Esophagus squamous epithelium (tissue), 4 donors: ENCODE results near the gene FOXD4L5.
"Not testable (repeated sequence)": the region's sequence is repeated elsewhere in the genome, so short reads cannot be mapped to it uniquely, and the experiment has no call there.

Experiments
- POLR2A ChIP-seq, 4 donors: fragments of 450-650 bp; IDR thresholded peaks; one replicate each; pipeline ENCODE4 v1.6.1; 2017; ENCODE audit warnings: antibody characterized with exemption in 4 of 4, mild to moderate bottlenecking in 4 of 4, moderate library complexity in 3 of 4
- TF ChIP-seq, protein P1 (sequence below), 6 experiments: fragments of 450-650 bp in 4 of 6; fragments of 200-600 bp in 2 of 6; sonication (generic) in 2 of 6; IDR thresholded peaks; one replicate each; pipeline ENCODE4 v1.5.1; 2016 to 2019; ENCODE audit warnings: antibody characterized with exemption in 6 of 6, mild to moderate bottlenecking in 4 of 6, moderate library complexity in 4 of 6

DNA sequence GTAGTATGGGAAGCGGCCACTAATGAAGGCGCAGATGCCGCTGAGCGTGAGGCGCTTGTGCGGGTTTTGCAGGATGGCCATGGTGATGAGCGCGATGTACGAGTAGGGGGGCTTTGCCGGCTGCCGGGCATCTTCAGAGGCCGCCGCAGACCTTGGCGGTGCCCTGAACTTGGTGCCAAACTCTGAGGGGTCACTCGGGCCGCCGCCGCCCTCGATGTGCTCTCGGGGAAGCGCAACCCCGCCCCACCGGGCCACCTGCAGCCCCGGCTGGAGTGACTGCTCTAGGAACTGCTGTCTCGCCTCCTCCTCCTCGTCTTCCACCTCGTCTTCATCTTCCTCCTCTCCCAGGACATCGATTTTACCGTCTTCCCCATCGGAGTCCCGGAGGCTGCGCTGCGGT is 1.1 kb downstream of the FOXD4L5 start:
- TF ChIP-seq, protein P1, sequence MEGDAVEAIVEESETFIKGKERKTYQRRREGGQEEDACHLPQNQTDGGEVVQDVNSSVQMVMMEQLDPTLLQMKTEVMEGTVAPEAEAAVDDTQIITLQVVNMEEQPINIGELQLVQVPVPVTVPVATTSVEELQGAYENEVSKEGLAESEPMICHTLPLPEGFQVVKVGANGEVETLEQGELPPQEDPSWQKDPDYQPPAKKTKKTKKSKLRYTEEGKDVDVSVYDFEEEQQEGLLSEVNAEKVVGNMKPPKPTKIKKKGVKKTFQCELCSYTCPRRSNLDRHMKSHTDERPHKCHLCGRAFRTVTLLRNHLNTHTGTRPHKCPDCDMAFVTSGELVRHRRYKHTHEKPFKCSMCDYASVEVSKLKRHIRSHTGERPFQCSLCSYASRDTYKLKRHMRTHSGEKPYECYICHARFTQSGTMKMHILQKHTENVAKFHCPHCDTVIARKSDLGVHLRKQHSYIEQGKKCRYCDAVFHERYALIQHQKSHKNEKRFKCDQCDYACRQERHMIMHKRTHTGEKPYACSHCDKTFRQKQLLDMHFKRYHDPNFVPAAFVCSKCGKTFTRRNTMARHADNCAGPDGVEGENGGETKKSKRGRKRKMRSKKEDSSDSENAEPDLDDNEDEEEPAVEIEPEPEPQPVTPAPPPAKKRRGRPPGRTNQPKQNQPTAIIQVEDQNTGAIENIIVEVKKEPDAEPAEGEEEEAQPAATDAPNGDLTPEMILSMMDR (IDR thresholded peaks at IDR 0.05) = not testable (repeated sequence)
- not testable (repeated sequence) for TF ChIP-seq POLR2A (IDR thresholded peaks at IDR 0.05)
